ENCODE data around the gene SEMA4D. TPM values are rescaled to one million over a fixed set of nuclear protein-coding genes. Genes with fewer than 3 reads are reported as not detected.

SEMA4D gene
- total and polyA plus RNA-seq, 10 donors, result 23.0 to 193 (median 157) TPM

- Histone ChIP-seq H3K4me1 (peaks cover 22 to 96% (median 75%) of the 10 kb centered on the region in 6 donors), H3K36me3 (peaks cover 0 to 83% (median 5%) of the 10 kb centered on the region in 6 donors), H3K9me3 (no peaks in the 10 kb centered on the region), H3K27ac (peak overlapping the region; percentile 4 to 96 (median 64)), H3K4me3 (peak overlapping the region in 4 of 8 donors; percentile 2 to 55 (median 19)), H3K27me3 (replicated peaks in 1 of 7) (no peaks in the 10 kb centered on the region)
- intact Hi-C loops (cut with DNase I; ENCODE audit: low total_unique reads), result no loop called here
- 25 to 37% (median 31%) methylated on average over 9 of the region's 9 CpGs for WGBS, 5 donors
- TF ChIP-seq POLR2A (IDR thresholded peaks at IDR 0.05), result no peak
- TF ChIP-seq, protein P1, sequence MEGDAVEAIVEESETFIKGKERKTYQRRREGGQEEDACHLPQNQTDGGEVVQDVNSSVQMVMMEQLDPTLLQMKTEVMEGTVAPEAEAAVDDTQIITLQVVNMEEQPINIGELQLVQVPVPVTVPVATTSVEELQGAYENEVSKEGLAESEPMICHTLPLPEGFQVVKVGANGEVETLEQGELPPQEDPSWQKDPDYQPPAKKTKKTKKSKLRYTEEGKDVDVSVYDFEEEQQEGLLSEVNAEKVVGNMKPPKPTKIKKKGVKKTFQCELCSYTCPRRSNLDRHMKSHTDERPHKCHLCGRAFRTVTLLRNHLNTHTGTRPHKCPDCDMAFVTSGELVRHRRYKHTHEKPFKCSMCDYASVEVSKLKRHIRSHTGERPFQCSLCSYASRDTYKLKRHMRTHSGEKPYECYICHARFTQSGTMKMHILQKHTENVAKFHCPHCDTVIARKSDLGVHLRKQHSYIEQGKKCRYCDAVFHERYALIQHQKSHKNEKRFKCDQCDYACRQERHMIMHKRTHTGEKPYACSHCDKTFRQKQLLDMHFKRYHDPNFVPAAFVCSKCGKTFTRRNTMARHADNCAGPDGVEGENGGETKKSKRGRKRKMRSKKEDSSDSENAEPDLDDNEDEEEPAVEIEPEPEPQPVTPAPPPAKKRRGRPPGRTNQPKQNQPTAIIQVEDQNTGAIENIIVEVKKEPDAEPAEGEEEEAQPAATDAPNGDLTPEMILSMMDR (IDR thresholded peaks at IDR 0.05 in 8 of 11, conservative IDR thresholded peaks at IDR 0.05 in 3 of 11), result peak in 5 of 11 experiments; percentile 12 to 44 (median 34)
- no peak for DNase-seq
Measured at GRCh38 chr9:89477811-89478630, 19.9 kb downstream of the SEMA4D start.

- H3K27ac ChIP-seq, result peak overlapping the region in 7 of 8 donors; percentile 4 to 96 (median 70)
- DNase-seq, result no peak
- peaks cover 0 to 88% (median 5%) of the 10 kb centered on the region in 6 donors for H3K36me3 ChIP-seq
- no peak for TF ChIP-seq POLR2A (IDR thresholded peaks at IDR 0.05)
- TF ChIP-seq POLR2AphosphoS5 (IDR thresholded peaks at IDR 0.05), result no peak
- TF ChIP-seq, protein P1 (IDR thresholded peaks at IDR 0.05 in 8 of 11, conservative IDR thresholded peaks at IDR 0.05 in 3 of 11), result no peak
- 26 to 50% (median 31%) methylated on average over 7 of the region's 7 CpGs for WGBS, 5 donors
- intact Hi-C loops (cut with DNase I; ENCODE audit: low total_unique reads), result no loop called here
- H3K27me3 ChIP-seq (replicated peaks in 1 of 7), result no peaks in the 10 kb centered on the region
- H3K9me3 ChIP-seq, result no peaks in the 10 kb centered on the region
- peak overlapping the region in 4 of 8 donors; percentile 2 to 55 (median 19) for H3K4me3 ChIP-seq
- H3K4me1 ChIP-seq, result peaks cover 19 to 96% (median 69%) of the 10 kb centered on the region in 6 donors
Measured at GRCh38 chr9:89477384-89477783, 20.5 kb downstream of the SEMA4D start.

DNA sequence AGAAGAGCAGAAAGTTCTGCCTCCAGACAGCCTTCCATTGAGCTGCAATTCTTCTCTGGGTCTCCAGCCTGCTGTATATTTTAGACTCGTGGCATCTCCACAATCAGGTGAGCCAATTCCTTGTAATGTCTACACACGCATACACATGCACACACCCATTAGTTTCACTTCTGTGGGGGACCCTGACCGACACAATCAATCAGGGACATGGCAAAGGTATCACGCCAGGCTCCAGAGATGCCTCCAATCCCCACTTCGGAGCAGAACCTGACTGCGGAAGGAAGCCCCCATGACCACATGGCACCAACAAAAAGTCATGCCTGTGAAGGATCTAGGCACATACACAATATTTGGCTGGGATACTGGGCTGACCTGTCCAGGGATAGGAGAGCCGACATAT is 21.4 kb downstream of the SEMA4D start:
- peak overlapping the region in 5 of 8 donors; percentile 10 to 96 (median 72) for H3K27ac ChIP-seq
- TF ChIP-seq, protein P1 (IDR thresholded peaks at IDR 0.05 in 8 of 11, conservative IDR thresholded peaks at IDR 0.05 in 3 of 11), result no peak
- TF ChIP-seq POLR2AphosphoS5 (IDR thresholded peaks at IDR 0.05) (no peak), POLR2A (IDR thresholded peaks at IDR 0.05) (no peak)
- WGBS, 5 donors, result 77 to 91% (median 85%) methylated on average over 7 of the region's 7 CpGs
- H3K4me3 ChIP-seq, result peak overlapping the region in 1 of 8 donors; percentile 55
- peaks cover 0 to 88% (median 5%) of the 10 kb centered on the region in 6 donors for H3K36me3 ChIP-seq
- intact Hi-C loops (cut with DNase I; ENCODE audit: low total_unique reads), result no loop called here
- DNase-seq, result no peak
- H3K4me1 ChIP-seq, result peaks cover 12 to 96% (median 67%) of the 10 kb centered on the region in 6 donors
- H3K27me3 ChIP-seq (replicated peaks in 1 of 7), result no peaks in the 10 kb centered on the region
- H3K9me3 ChIP-seq, result no peaks in the 10 kb centered on the region

GRCh38 chr9:89475891-89476440 is 21.9 kb downstream of the SEMA4D start:
- Histone ChIP-seq H3K4me3 (peak overlapping the region in 1 of 8 donors; percentile 55), H3K27me3 (replicated peaks in 1 of 7) (no peaks in the 10 kb centered on the region), H3K27ac (peak overlapping the region in 4 of 8 donors; percentile 22 to 96 (median 72)), H3K9me3 (no peaks in the 10 kb centered on the region), H3K4me1 (peaks cover 14 to 96% (median 66%) of the 10 kb centered on the region in 6 donors), H3K36me3 (peaks cover 0 to 88% (median 5%) of the 10 kb centered on the region in 6 donors)
- no peak for DNase-seq
- intact Hi-C loops (cut with DNase I; ENCODE audit: low total_unique reads), result no loop called here
- TF ChIP-seq POLR2AphosphoS5 (IDR thresholded peaks at IDR 0.05), result peak in 1 of 3 donors; percentile 20
- TF ChIP-seq, protein P1 (IDR thresholded peaks at IDR 0.05 in 8 of 11, conservative IDR thresholded peaks at IDR 0.05 in 3 of 11), result no peak
- 77 to 95% (median 94%) methylated on average over 8 to 9 of the region's 9 CpGs for WGBS, 5 donors

Measured in spleen (tissue), 11 donors.